Measurements from ENCODE around the gene DDX4.

DDX4 gene

GRCh38 chr5:55724281-55724680 lies 13.6 kb upstream of the DDX4 start:
- DNase-seq (ENCODE audit: extremely low spot score) = no peak
- CTCF ChIA-PET = no interaction called here
- POLR2A ChIA-PET = interaction anchor here (0.6 kb wide), 1 partner anchor 493 kb away, joined by 3 read pairs; no protein-coding TSS in a partner anchor
- TF ChIP-seq HDGF (IDR thresholded peaks at IDR 0.05; ENCODE audit: borderline replicate concordance) = no peak
- no peak for TF ChIP-seq LEF1 (IDR thresholded peaks at IDR 0.05; ENCODE audit: borderline replicate concordance)
- no peak for TF ChIP-seq L3MBTL2 (conservative IDR thresholded peaks at IDR 0.05)
- no peak for TF ChIP-seq FOXK2 (IDR thresholded peaks at IDR 0.05)
- no peak for TF ChIP-seq SUZ12 (IDR thresholded peaks at IDR 0.05)
- no peak for TF ChIP-seq SP1 (IDR thresholded peaks at IDR 0.05)
- TF ChIP-seq FOXM1 (IDR thresholded peaks at IDR 0.05; ENCODE audit: borderline replicate concordance) = no peak
- no peak for TF ChIP-seq FOXA1 (IDR thresholded peaks at IDR 0.05)

DNA sequence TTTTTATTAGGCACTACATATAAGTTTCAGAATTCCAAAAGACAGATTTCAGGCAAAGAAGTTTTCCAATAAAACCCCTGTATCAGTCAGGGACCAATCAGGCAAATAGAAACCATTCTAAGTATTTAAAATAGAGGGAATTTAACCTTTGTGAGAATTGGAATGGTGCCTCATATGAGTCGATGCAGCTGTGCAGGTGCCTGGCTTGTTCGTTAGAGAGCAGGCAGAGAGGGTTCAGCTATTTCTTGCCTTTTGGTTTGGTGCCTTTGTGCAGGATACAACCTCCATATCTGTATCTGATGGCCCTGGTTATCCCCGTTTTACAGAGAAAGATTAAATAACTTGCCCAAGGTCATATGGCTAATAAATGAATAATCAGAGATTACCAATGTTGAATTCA lies 6.0 kb upstream of the DDX4 start:
- TF ChIP-seq L3MBTL2 (conservative IDR thresholded peaks at IDR 0.05) (no peak), CTBP1 (IDR thresholded peaks at IDR 0.05; ENCODE audit: borderline replicate concordance) (no peak), FOXA1 (IDR thresholded peaks at IDR 0.05) (no peak), LEF1 (IDR thresholded peaks at IDR 0.05; ENCODE audit: borderline replicate concordance) (no peak), PKNOX1 (IDR thresholded peaks at IDR 0.05) (no peak), TARDBP (IDR thresholded peaks at IDR 0.05) (no peak), SUZ12 (IDR thresholded peaks at IDR 0.05) (no peak), SP1 (IDR thresholded peaks at IDR 0.05) (no peak), HDGF (IDR thresholded peaks at IDR 0.05; ENCODE audit: borderline replicate concordance) (no peak), FOXM1 (IDR thresholded peaks at IDR 0.05; ENCODE audit: borderline replicate concordance) (no peak), ARNT (IDR thresholded peaks at IDR 0.05) (no peak), NFRKB (IDR thresholded peaks at IDR 0.05) (no peak), ELF4 (IDR thresholded peaks at IDR 0.05) (no peak), FOXK2 (IDR thresholded peaks at IDR 0.05) (no peak), BHLHE40 (IDR thresholded peaks at IDR 0.05; ENCODE audit: borderline replicate concordance) (no peak), ZNF384 (IDR thresholded peaks at IDR 0.05) (no peak)
- DNase-seq (ENCODE audit: extremely low spot score) = no peak
- POLR2A ChIA-PET = no interaction called here
- CTCF ChIA-PET = no interaction called here

DNA sequence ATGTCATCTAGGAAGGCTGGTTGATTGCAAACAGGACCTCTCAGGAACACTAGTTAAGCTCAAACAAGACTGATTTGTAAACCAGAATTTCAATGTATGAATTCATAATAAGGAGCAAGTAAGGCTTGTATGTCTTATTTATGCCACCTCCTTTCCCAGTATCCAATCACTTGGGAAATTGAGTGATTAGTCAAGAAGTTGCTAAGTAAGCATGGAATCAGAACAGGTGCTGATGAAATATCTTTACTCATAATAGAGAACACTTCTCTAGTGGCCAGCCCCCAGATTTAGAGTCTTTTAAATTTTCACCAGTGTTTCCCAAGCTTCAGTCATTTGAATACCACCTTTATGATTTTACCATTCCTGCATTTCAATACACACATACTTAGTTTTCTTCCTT lies 5.3 kb upstream of the DDX4 start:
- no peak for TF ChIP-seq L3MBTL2 (conservative IDR thresholded peaks at IDR 0.05)
- TF ChIP-seq HDGF (IDR thresholded peaks at IDR 0.05; ENCODE audit: borderline replicate concordance) = no peak
- TF ChIP-seq ELF4 (IDR thresholded peaks at IDR 0.05) = no peak
- no peak for TF ChIP-seq FOXA1 (IDR thresholded peaks at IDR 0.05)
- no peak for TF ChIP-seq FOXK2 (IDR thresholded peaks at IDR 0.05)
- TF ChIP-seq BHLHE40 (IDR thresholded peaks at IDR 0.05; ENCODE audit: borderline replicate concordance) = no peak
- no peak for TF ChIP-seq FOXM1 (IDR thresholded peaks at IDR 0.05; ENCODE audit: borderline replicate concordance)
- TF ChIP-seq NFRKB (IDR thresholded peaks at IDR 0.05) = no peak
- TF ChIP-seq SUZ12 (IDR thresholded peaks at IDR 0.05) = no peak
- no peak for TF ChIP-seq TARDBP (IDR thresholded peaks at IDR 0.05)
- TF ChIP-seq LEF1 (IDR thresholded peaks at IDR 0.05; ENCODE audit: borderline replicate concordance) = no peak
- no peak for TF ChIP-seq PKNOX1 (IDR thresholded peaks at IDR 0.05)
- no peak for TF ChIP-seq ARNT (IDR thresholded peaks at IDR 0.05)
- no peak for TF ChIP-seq SP1 (IDR thresholded peaks at IDR 0.05)
- no peak for TF ChIP-seq ZNF384 (IDR thresholded peaks at IDR 0.05)
- TF ChIP-seq CTBP1 (IDR thresholded peaks at IDR 0.05; ENCODE audit: borderline replicate concordance) = no peak
- DNase-seq (ENCODE audit: extremely low spot score) = no peak
- ChIA-PET CTCF (no interaction called here), POLR2A (no interaction called here)

GRCh38 chr5:55734658-55735057 lies 3.2 kb upstream of the DDX4 start:
- CTCF ChIA-PET = no interaction called here
- TF ChIP-seq HDGF (IDR thresholded peaks at IDR 0.05; ENCODE audit: borderline replicate concordance) (no peak), CTBP1 (IDR thresholded peaks at IDR 0.05; ENCODE audit: borderline replicate concordance) (no peak), SUZ12 (IDR thresholded peaks at IDR 0.05) (no peak), TARDBP (IDR thresholded peaks at IDR 0.05) (no peak), ARNT (IDR thresholded peaks at IDR 0.05) (no peak), SP1 (IDR thresholded peaks at IDR 0.05) (no peak), ELF4 (IDR thresholded peaks at IDR 0.05) (no peak), FOXM1 (IDR thresholded peaks at IDR 0.05; ENCODE audit: borderline replicate concordance) (no peak), LEF1 (IDR thresholded peaks at IDR 0.05; ENCODE audit: borderline replicate concordance) (no peak)
- POLR2A ChIA-PET = no interaction called here
- no peak for DNase-seq (ENCODE audit: extremely low spot score)

DNA sequence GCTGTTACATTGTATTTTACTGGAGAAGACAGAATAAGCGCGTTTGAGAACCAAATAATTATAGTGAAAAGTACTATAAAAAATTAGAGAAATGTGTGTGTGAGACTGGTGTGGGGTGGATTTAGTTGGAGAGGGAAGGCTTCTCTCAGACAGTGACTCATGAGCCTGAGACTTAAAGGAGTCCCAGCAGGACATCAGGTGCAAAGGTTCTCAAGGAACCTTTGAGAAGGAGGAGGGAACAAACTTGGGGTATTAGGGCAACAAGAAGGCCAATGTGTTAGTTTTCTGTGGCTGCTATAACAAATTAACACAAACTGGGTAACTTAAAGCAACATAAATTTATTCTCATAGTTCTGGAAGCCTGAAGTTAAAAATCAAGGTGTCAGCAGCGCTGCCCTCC lies 4.9 kb downstream of the DDX4 start:
- no peak for TF ChIP-seq L3MBTL2 (conservative IDR thresholded peaks at IDR 0.05)
- no peak for TF ChIP-seq ZNF384 (IDR thresholded peaks at IDR 0.05)
- TF ChIP-seq CTBP1 (IDR thresholded peaks at IDR 0.05; ENCODE audit: borderline replicate concordance) = no peak
- TF ChIP-seq FOXM1 (IDR thresholded peaks at IDR 0.05; ENCODE audit: borderline replicate concordance) = no peak
- TF ChIP-seq TARDBP (IDR thresholded peaks at IDR 0.05) = no peak
- no peak for TF ChIP-seq FOXA1 (IDR thresholded peaks at IDR 0.05)
- TF ChIP-seq FOXK2 (IDR thresholded peaks at IDR 0.05) = no peak
- TF ChIP-seq LEF1 (IDR thresholded peaks at IDR 0.05; ENCODE audit: borderline replicate concordance) = no peak
- no peak for TF ChIP-seq ELF4 (IDR thresholded peaks at IDR 0.05)
- TF ChIP-seq SP1 (IDR thresholded peaks at IDR 0.05) = no peak
- no peak for TF ChIP-seq HDGF (IDR thresholded peaks at IDR 0.05; ENCODE audit: borderline replicate concordance)
- TF ChIP-seq ARNT (IDR thresholded peaks at IDR 0.05) = no peak
- no peak for TF ChIP-seq BHLHE40 (IDR thresholded peaks at IDR 0.05; ENCODE audit: borderline replicate concordance)
- no peak for TF ChIP-seq SUZ12 (IDR thresholded peaks at IDR 0.05)
- no peak for TF ChIP-seq PKNOX1 (IDR thresholded peaks at IDR 0.05)
- TF ChIP-seq NFRKB (IDR thresholded peaks at IDR 0.05) = no peak
- ChIA-PET CTCF (interaction anchor here (0.7 kb wide), 1 partner anchor 19 kb away, joined by 4 read pairs; no protein-coding TSS in a partner anchor), POLR2A (no interaction called here)
- DNase-seq (ENCODE audit: extremely low spot score) = no peak

GRCh38 chr5:55747778-55748318 lies 10.0 kb downstream of the DDX4 start:
- ChIA-PET POLR2A (no interaction called here), CTCF (no interaction called here)
- no peak for DNase-seq (ENCODE audit: extremely low spot score)
- TF ChIP-seq ELF4 (IDR thresholded peaks at IDR 0.05) = no peak
- no peak for TF ChIP-seq BHLHE40 (IDR thresholded peaks at IDR 0.05; ENCODE audit: borderline replicate concordance)
- no peak for TF ChIP-seq LEF1 (IDR thresholded peaks at IDR 0.05; ENCODE audit: borderline replicate concordance)
- no peak for TF ChIP-seq ARNT (IDR thresholded peaks at IDR 0.05)
- TF ChIP-seq CTBP1 (IDR thresholded peaks at IDR 0.05; ENCODE audit: borderline replicate concordance) = no peak
- no peak for TF ChIP-seq ZNF384 (IDR thresholded peaks at IDR 0.05)
- no peak for TF ChIP-seq SP1 (IDR thresholded peaks at IDR 0.05)
- TF ChIP-seq FOXM1 (IDR thresholded peaks at IDR 0.05; ENCODE audit: borderline replicate concordance) = no peak
- no peak for TF ChIP-seq TARDBP (IDR thresholded peaks at IDR 0.05)
- no peak for TF ChIP-seq NFRKB (IDR thresholded peaks at IDR 0.05)
- no peak for TF ChIP-seq FOXA1 (IDR thresholded peaks at IDR 0.05)
- no peak for TF ChIP-seq PKNOX1 (IDR thresholded peaks at IDR 0.05)
- TF ChIP-seq FOXK2 (IDR thresholded peaks at IDR 0.05) = no peak
- no peak for TF ChIP-seq HDGF (IDR thresholded peaks at IDR 0.05; ENCODE audit: borderline replicate concordance)
- TF ChIP-seq SUZ12 (IDR thresholded peaks at IDR 0.05) = no peak
- TF ChIP-seq L3MBTL2 (conservative IDR thresholded peaks at IDR 0.05) = no peak
